Activated naive CD8-positive, alpha-beta T cell treated with anti-CD3 and anti-CD28 coated beads for 36 hours (primary cell): ENCODE data around the gene LYPLA2. TPM values are rescaled to one million over a fixed set of nuclear protein-coding genes. Genes with fewer than 3 reads are reported as not detected.
"Not testable (repeated sequence)": the region's sequence is repeated elsewhere in the genome, so short reads cannot be mapped to it uniquely, and the experiment has no call there.

Experiments used
- DNase-seq: peaks from one replicate; pipeline ENCODE4 v3.0.0; 2021
- H3K27ac Mint-ChIP-seq: one replicate; pipeline ENCODE4 v1.8.0; 2022; ENCODE audit warnings: mild to moderate bottlenecking, moderate library complexity, mixed read lengths
- H3K27me3 Mint-ChIP-seq: one replicate; pipeline ENCODE4 v1.8.0; 2022; ENCODE audit warnings: mild to moderate bottlenecking, mixed read lengths
- H3K36me3 Mint-ChIP-seq: one replicate; pipeline ENCODE4 v1.8.0; 2021; ENCODE audit warnings: mild to moderate bottlenecking, mixed read lengths
- H3K4me1 Mint-ChIP-seq: one replicate; pipeline ENCODE4 v1.8.0; 2021; ENCODE audit warnings: mixed read lengths
- H3K4me3 Mint-ChIP-seq: one replicate; pipeline ENCODE4 v1.8.0; 2022; ENCODE audit warnings: mild to moderate bottlenecking, moderate library complexity, mixed read lengths
- H3K9me3 Mint-ChIP-seq: one replicate; pipeline ENCODE4 v1.8.0; 2022; ENCODE audit warnings: mixed read lengths
- total RNA-seq, 2 experiments: library from RNA; stranded (reverse); gene quantifications; one replicate each; pipeline ENCODE4 v1.2.3, GENCODE V29; 2021

Gene LYPLA2
- total RNA-seq, 2 experiments from 2014 or later, result 76.8 to 79.5 TPM

GRCh38 chr1:23826590-23826989 lies 35.6 kb downstream of the LYPLA2 start:
- not testable (repeated sequence) for H3K27me3 Mint-ChIP-seq, H3K9me3 Mint-ChIP-seq, H3K27ac Mint-ChIP-seq, H3K4me3 Mint-ChIP-seq, DNase-seq, H3K36me3 Mint-ChIP-seq
- H3K4me1 Mint-ChIP-seq, result peaks cover 22% of the 10 kb centered on the region

GRCh38 chr1:23827717-23828116 lies 36.8 kb downstream of the LYPLA2 start:
- Mint-ChIP-seq H3K27me3 (no peaks in the 10 kb centered on the region), H3K27ac (no peak overlapping the region), H3K36me3 (no peaks in the 10 kb centered on the region), H3K4me1 (peaks cover 22% of the 10 kb centered on the region), H3K4me3 (no peak overlapping the region), H3K9me3 (no peaks in the 10 kb centered on the region)
- no peak for DNase-seq

- H3K9me3 Mint-ChIP-seq, DNase-seq, H3K27me3 Mint-ChIP-seq, H3K4me3 Mint-ChIP-seq, H3K36me3 Mint-ChIP-seq, H3K27ac Mint-ChIP-seq: not testable (repeated sequence)
- peaks cover 13% of the 10 kb centered on the region for H3K4me1 Mint-ChIP-seq
Measured at GRCh38 chr1:23834156-23834555, 43.2 kb downstream of the LYPLA2 start.

- no peak overlapping the region for H3K27ac Mint-ChIP-seq
- peaks cover 3% of the 10 kb centered on the region for H3K27me3 Mint-ChIP-seq
- H3K9me3 Mint-ChIP-seq, result no peaks in the 10 kb centered on the region
- H3K4me1 Mint-ChIP-seq, result peaks cover 8% of the 10 kb centered on the region
- no peaks in the 10 kb centered on the region for H3K36me3 Mint-ChIP-seq
- no peak overlapping the region for H3K4me3 Mint-ChIP-seq
- DNase-seq, result no peak
Measured at GRCh38 chr1:23836037-23836436, 45.1 kb downstream of the LYPLA2 start.

GRCh38 chr1:23837908-23838307 lies 47.0 kb downstream of the LYPLA2 start:
- Mint-ChIP-seq H3K9me3 (no peaks in the 10 kb centered on the region), H3K36me3 (no peaks in the 10 kb centered on the region), H3K27me3 (peaks cover 3% of the 10 kb centered on the region), H3K4me1 (peaks cover 8% of the 10 kb centered on the region), H3K4me3 (peak overlapping the region; percentile 70), H3K27ac (peak overlapping the region; percentile 10)
- DNase-seq, result no peak

GRCh38 chr1:23838401-23838866 lies 47.5 kb downstream of the LYPLA2 start:
- Mint-ChIP-seq H3K4me3 (peak overlapping the region; percentile 70), H3K36me3 (no peaks in the 10 kb centered on the region), H3K9me3 (no peaks in the 10 kb centered on the region), H3K27me3 (peaks cover 3% of the 10 kb centered on the region), H3K4me1 (peaks cover 8% of the 10 kb centered on the region), H3K27ac (peak overlapping the region; percentile 10)
- peak; percentile 79 for DNase-seq

- Mint-ChIP-seq H3K9me3 (no peaks in the 10 kb centered on the region), H3K27me3 (no peaks in the 10 kb centered on the region), H3K36me3 (peaks cover 22% of the 10 kb centered on the region), H3K4me1 (no peaks in the 10 kb centered on the region), H3K27ac (no peak overlapping the region), H3K4me3 (no peak overlapping the region)
- no peak for DNase-seq
Measured at GRCh38 chr1:23843644-23844043, 52.7 kb downstream of the LYPLA2 start.

Other genes starting within 250 kb of the LYPLA2 start
- gene ID3, start 231.6 kb upstream of the LYPLA2 start, total RNA-seq, result 10 to 100 TPM; 59.1 to 59.5 TPM
- gene RPL11, start 99.3 kb upstream of the LYPLA2 start, total RNA-seq, result 1,000 to 10,000 TPM; 1,457 to 1,518 TPM
- gene ELOA, start 47.7 kb upstream of the LYPLA2 start, total RNA-seq, result 10 to 100 TPM; 58.5 to 60.6 TPM
- 10 to 100 TPM; 89.1 to 92.3 TPM for gene PITHD1, start 12.7 kb upstream of the LYPLA2 start, total RNA-seq
- 10 to 100 TPM; 48.6 to 51.8 TPM for gene GALE, start 9.6 kb downstream of the LYPLA2 start, total RNA-seq
- 10 to 100 TPM; 29.2 to 30.3 TPM for gene HMGCL, start 34.3 kb downstream of the LYPLA2 start, total RNA-seq
- gene FUCA1, start 77.1 kb downstream of the LYPLA2 start, total RNA-seq, result 1 to 10 TPM; 4.7 to 5.1 TPM
- under 1 TPM; 0.16 to 0.28 TPM for gene CNR2, start 122.2 kb downstream of the LYPLA2 start, total RNA-seq
- gene PNRC2, start 168.7 kb downstream of the LYPLA2 start, total RNA-seq, result 100 to 1,000 TPM; 162 to 165 TPM
- gene SRSF10, start 189.2 kb downstream of the LYPLA2 start, total RNA-seq, result 100 to 1,000 TPM; 229 to 234 TPM